NCI-H748 (cell line): Measurements from ENCODE around the gene MYT1.
A peak's percentile ranks its signal among the peaks of the same experiment; 100 is the strongest.

Experiments
- DNase-seq: peaks from one replicate; lab custom pipeline; 2025; ENCODE audit not compliant: unreplicated experiment; lab: John Stamatoyannopoulos, UW

MYT1 gene

DNA sequence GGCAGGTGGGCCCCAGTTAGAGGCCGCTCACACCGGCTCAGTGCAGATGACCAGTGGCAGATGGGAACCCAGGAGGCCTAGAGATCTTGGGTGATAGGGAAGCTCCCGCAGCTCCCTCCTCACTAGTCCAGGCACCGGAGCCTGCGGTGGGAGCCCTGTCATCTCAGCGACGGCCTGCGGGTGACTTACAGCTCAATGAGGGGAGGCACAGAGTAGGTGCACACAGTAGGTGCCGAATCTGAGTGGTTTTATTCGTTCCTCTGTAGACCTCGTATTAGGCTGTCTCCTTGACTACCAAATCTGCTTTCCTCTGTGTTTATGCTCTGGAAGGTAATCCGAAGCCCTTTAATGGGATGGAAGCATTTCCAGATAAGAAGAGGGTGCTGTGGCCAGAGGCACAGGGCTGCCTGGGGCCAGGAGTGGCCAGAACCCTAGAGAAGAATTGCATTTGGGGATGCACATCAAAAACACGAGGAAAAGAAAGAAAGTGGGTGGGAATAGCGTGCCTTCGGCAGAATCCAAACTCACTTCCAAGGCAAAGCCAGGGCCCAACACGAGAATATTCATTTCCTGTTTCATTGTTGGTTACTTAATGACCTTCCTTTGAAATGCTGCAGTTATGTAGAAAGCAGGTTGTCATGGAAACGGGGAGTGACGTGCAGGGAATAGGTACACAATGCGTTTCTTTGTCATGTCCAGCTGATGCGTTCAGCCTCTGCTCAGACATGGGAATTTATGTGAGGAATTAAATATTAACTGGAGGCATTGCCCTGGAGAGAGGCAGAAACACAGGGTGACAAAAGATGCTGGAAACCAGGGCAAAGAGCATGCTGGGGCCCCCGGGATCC lies 24.7 kb downstream of the MYT1 start:
- peak; percentile 97 for DNase-seq

DNA sequence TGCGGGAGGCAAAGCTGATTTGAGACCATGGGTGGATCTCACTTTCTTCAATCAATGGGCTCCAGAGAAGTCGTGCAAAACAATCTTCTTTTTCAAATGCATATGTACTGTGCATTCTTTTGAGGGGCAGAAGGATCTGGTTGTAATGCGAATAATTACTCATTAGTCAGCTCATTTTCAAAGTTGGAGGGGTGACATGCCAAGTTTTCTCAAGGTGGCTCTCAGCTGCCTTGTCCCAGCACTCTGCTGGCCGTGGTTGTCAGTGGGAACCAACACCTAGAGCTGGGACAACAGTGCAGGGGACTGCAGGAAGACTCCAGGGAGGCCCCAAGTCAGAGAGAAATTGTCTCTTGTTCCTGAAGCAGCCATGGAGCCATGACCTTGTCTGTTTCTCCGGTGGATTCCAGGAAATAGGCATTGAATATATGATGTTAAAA lies 25.3 kb downstream of the MYT1 start:
- DNase-seq = no peak

DNA sequence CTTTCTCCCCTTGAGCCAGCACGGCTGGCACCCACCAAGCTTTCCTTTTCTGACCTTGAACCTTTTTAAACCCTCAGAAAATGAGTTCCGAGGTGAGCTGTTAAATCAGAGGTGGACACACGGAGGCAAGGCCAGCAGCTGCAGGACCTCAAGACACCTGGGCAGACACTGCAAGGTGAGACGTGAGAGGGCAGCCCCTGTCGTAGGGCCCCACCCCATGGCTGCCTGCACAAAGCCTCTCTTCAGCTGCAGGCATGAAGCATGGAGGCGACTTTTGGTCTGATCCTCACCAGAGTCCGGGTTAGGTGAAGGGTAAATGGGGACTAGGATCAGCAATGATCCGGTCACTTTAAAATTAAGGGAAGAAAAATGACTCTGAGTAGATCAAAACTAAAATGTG lies 25.7 kb downstream of the MYT1 start:
- no peak for DNase-seq

DNA sequence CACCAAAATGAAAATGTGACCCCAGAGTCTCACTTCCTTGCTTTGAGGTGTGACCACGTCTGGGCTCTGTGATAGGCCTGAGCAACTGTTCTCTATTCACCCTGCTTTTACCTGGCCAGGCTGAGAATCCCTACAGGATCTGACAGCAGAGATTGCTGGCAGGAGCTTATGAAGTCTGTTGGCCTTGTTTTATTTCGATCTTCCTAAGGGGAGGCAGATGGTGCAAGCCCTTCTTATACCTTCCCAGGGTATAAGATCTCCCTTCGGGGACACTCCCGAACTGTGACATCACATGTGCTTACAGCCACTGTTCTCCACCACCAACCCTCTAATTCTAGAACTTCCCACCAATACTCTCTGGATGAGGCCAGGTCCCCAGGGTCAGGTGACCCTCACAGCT lies 26.8 kb downstream of the MYT1 start:
- DNase-seq = no peak

DNA sequence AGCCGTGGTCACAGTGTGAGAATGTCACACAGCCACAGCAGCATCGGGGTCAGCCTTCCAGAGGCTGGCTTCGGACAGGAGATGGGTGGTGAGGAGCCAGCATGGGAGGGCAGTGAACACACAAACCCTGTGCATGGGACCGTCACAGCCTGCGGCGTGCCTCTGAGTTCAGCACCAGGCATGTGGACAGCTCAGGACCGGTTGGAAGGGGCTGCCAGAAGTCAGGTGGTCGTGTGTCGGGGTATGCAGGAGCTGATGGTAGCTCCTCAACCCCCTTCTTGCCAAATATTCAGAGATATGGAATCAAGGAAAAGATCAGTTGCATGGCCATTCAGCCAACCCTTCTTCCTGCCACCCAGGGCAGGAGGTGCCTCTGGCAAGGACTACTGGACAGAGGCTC lies 28.2 kb downstream of the MYT1 start:
- no peak for DNase-seq

DNA sequence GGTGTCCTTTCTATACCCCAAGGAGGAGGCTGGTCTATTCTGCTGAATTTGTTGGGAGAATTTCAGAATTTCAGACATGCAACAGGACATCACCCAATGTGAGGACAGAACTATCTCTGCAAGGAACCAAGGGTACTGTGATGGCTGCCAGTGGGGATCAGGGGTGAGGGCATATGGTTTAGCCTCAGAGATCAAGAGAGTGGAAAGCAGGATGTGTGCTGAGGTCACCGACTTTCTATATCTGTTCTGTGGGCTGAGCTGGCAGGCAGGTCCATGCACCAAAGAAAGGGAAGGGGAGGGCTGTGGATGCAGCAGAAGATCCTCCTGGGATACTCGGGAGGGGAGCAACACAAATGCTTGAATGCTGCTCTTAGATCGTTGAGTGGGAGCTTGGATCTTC lies 28.8 kb downstream of the MYT1 start:
- no peak for DNase-seq

DNA sequence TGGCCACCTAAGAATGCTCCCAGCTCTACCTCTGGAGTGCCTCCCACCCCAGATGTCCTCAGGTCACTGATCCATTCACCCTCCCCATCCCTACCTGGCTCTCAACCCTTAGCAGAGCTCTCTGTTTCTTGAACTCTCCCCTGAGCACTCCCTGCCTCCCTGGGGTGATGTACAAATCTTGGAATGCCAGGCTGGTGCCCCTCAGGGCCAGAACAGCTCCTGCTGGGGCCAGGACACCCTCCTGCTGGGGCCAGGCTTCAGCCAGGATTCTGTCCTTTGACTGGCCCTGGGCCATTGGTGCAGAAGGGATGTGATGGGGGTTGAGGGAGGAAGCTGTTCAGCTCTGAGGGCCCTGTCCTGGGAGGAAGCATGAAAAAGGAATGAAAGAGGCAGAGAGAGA lies 30.0 kb downstream of the MYT1 start:
- DNase-seq = no peak

DNA sequence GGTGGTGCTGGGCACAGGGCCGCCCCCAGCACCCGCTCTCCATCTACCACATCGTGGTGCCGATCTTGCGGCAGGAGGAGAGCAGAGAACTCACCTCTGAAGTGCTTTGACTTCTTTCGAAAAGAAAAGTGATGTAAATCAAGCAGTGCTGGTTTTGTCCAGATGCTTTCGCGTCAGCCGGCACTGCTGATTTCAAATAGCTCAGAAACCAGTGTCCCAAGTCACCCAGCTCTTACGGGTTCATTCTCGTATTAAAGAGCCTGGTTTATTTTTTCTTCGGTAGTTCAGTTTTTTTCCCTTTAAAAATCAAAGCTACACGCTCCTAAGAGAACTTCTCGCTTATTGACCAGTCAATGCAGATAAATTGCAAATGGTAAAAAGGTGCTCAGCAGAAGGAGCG lies 32.1 kb downstream of the MYT1 start:
- DNase-seq = no peak

DNA sequence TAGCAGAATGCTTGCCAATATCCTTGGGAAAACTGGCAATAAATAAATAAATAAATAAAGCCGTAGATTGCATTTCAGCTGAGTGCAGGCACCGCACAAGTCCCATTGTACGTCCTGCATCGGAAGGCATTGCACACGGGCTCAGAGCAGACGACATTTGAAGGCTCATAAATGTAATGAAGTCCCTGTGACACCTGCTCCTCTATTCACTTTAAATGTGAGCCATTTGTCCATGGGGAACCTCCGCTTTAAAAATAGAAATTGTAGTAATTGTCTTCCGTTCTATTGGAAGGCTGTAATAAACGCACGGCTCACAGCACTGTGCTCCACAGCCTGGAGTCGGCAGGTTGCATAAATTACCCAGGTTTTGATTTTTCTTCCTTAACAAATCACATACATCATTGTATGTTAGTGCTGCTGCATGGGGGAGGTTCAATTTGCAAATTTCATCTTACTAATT lies 32.6 kb downstream of the MYT1 start:
- DNase-seq = peak; percentile 12

DNA sequence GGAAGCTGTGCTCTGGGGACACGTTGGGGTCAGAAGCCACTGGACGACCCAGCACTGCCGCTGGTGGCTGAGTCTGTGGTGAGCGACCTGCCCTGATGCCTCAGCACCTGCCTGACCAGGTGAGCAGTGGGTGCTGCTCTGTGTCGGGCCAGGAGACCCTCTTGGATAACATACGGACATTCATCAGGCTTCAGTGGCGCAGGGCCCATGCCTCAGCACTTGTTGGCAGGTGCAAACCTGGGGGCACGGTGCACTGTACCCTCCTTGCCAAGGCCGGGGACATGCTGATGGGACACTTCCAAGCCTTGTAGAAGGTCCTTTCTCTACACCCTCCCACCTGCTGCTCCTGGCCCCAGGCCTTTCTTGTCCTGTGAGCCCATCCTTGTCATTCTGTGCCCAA lies 34.1 kb downstream of the MYT1 start:
- DNase-seq = no peak

DNA sequence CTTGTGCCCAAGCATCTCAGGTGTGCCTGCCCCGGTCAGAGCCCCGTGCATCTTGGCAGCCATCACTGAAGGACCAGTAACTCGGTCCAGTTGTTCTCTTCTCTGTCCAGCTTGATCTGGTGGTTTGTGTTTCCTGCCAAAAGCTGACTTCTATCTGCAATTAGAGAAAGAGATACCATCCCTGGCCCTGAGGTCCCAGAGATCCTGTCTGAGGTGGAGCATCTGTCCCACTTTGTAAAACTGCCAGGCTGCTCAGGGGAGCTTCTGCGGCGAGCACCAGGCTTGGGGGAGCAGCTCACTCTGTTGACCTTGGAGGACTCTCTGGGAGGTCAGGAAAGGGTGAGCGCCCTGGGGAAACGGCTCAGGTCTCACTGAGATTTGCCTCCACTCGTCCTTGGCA lies 35.1 kb downstream of the MYT1 start:
- no peak for DNase-seq

DNA sequence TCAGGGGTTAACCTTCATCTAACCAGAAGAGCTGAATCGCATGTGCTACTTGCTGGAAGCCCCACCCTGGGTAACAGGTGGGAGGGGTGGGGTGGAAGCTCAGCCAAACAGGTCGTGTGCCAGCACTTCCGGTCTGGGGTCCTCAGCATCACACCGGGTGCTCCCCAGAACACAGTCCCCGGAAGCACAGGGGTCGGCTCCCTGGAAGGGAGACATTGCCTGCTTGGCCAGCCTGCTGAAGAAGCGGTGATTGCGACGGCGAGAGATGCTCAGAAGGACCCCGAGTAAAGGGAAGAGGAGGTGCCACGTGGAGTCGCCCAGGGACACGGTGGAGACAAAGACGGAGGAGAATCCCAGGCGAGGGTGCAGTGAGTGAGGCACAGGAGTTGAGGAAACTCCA lies 36.5 kb downstream of the MYT1 start:
- no peak for DNase-seq

DNA sequence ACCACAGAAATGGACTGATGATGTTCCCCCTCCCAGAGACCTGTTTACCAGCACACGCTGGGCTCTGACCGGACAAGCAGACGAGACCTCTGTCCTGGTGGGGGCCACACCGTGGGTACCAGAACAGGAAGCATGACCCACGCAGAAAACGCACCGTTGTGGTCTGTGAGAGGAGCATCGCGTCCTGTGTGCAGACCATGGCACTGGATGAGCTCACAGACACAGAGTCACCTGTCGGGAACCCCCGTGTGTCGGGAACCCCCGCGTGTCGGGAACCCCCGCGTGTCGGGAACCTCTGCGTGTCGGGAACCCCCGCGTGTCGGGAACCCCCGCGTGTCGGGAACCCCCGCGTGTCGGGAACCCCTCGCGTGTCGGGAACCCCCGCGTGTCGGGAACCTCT lies 37.4 kb downstream of the MYT1 start:
- DNase-seq = no peak

DNA sequence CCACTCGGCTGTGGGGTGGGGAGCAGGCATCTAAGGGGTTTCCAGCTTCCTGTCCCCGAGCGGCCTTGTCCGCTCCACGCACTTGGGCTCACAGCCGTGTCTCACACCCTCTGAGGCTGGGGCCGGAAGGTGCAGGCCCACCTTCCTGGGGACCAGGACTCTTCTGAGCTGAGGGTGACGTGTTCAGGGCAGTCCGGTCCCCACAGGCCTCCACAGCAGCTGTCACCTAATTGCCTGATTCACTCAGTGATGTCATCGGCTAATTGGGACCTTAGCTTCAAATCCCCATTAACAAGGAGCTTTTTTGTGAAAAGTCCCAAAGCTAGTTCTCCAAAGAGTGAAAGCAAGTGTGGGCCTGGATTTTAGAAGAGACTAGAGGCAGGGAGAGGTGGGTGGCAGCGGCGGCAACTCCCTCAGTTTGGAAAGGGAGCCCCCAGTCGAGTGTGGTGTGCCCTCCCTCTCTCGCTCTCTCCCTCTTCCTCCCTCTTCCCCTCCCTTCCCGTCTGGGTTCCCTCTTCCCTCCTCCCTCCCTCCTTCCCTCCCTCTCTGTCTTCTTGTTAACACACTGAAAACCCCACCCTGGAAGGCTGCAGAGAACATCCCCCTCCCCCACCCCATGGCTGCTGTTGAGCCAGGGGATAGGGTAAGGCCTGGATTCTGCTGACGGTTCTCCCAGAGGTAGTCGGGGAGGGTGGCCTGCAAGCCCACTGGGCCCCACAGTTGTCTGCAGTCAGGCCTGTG lies 39.0 kb downstream of the MYT1 start:
- no peak for DNase-seq

DNA sequence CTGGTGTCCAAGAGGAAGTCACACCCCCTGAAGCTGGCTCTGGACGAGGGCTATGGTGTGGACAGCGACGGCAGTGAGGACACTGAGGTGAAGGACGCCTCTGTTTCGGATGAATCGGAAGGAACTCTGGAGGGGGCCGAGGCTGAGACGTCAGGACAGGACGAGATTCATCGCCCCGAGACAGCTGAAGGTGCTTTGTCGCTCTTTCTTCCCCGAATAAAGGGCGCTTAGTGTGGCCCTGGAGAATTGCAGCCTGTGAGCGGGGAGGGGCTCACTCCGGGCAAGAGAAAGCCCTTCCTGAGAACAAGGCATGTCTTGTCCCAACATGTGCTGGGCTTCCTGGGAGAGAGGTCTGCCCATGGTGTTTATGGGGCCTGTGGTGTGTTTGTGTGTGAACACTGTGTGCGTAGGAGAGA lies 41.4 kb downstream of the MYT1 start:
- no peak for DNase-seq

DNA sequence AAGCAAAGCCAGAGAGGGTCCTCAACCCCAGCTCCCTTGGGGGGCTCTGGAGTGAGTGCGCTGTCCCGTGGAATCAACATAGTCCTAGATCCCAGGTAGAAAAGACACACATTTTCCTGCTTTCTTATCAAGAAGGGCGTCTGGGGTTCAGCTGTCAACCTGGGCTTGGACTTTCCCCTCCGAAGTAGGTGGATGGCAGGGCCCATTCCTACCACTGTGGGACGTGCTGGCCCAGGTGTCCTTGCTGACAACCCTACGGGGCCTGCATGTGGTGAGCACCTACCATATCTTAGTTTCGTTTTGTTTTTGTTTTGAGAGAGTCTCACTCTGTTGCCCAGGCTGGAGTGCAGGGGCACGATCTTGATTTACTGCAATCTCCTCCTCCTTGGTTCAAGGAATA lies 42.4 kb downstream of the MYT1 start:
- DNase-seq = no peak

DNA sequence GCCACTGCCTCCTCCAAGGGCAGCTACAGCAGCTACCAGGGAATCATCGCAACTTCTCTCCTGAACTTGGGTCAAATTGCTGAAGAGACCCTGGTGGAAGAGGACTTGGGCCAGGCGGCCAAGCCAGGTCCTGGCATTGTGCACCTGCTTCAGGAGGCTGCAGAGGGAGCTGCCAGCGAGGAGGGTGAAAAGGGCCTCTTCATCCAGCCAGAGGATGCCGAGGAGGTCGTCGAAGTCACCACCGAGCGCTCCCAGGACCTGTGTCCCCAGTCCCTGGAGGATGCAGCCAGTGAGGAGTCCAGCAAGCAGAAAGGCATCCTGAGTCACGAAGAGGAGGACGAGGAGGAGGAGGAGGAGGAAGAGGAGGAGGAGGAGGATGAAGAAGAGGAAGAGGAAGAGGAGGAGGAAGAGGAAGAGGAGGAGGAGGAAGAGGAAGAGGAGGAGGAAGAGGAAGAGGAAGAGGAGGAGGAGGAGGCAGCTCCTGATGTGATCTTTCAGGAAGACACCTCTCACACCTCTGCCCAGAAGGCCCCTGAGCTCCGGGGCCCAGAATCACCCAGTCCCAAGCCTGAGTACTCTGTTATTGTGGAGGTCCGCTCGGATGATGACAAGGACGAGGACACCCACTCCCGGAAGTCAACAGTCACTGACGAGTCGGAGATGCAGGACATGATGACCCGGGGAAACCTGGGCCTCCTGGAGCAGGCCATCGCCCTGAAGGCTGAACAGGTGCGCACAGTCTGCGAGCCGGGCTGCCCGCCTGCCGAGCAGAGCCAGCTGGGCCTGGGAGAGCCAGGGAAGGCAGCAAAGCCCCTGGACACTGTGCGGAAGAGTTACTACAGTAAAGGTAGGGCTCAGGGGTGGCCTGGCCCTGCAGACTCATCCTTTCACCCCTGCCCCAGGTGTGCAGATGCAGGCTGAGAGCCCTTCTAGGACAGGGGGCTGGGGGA lies 43.7 kb downstream of the MYT1 start:
- DNase-seq = no peak

DNA sequence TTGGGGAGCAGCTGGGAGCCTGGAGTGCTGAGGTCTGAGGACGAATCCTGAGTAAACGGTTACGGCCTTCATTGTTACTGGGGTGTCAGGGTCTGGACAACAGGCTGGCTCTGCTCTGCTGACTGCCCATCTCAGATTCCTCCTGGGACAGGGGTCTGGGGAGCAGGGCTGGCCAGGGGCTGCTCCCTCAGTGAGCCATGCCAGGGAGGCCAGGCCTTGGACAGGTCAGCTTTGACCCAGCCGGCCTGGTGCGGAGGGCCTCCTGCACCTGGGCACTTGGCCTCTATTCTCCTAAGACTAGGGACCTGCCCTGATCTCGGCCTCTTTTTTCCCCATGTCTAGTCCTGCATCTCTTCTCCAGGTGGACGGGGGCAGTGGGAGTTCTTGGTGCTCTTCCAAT lies 44.9 kb downstream of the MYT1 start:
- no peak for DNase-seq

DNA sequence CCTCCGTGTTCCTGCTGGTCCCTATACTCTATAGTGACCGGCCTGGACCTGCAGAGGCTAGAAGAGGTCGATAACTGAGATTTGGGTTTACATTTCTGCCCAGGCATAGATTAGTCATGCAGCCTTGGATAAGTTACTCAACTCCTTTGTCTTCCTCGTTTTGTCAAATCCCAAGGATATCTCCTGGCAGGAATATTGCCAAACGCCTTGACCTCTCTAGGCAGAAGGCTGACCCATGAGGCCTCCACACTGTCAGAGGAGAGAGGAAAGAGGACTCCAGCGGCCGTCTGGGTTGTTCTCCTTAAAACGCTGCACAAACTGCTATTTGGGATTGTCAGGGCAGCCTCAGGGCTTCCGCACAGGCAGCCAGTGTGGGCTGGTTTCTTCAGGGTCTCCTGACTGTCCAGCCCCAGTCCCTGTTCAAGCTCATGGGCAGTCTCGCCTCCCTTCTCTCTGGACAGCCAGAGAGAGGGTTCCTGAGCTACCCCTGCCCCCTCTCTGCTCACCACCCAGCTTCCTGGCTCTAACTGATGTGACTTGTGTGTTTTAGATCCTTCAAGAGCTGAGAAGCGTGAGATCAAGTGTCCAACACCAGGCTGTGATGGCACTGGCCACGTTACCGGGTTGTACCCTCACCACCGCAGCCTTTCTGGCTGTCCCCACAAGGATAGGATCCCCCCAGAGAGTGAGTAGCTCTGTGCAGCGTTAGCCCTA lies 46.6 kb downstream of the MYT1 start:
- no peak for DNase-seq

DNA sequence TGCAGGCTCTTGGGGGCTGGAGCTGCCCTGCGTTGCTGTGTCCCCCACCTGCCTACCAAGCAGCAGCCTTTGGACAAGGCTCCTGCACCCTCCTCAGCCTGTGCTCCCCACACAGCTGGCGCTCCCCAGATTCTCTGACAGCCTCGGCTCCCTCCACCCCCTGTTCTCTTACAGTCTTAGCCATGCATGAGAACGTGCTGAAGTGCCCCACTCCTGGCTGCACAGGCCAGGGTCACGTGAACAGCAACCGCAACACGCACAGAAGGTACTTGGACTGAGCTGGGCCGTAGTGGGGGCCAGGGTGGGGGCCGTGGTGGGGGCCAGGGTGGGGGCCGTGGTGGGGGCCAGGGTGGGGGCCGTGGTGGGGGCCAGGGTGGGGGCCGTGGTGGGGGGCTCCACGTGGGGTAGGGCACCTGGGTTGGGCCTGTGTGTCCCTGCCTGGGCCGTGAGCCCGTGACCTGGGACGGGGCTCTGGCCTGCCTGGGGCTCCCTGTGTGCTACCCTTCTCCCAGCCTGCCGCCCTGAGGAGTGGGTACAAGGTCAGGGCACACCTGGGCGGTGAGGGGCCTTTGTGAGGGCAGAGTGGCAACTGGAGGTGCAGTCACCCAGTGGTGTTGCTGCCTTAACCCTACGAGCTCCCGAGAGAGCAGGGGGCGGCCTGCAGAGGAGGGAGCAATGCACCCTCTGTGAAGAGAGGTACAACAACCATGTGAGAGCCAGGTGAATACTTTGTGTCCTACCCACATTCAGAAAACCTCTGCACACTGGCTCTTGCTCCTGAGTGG lies 47.8 kb downstream of the MYT1 start:
- no peak for DNase-seq
